Neuronal stem cell (in vitro differentiated cells): ENCODE data around the gene COX6B1.
A peak's percentile ranks its signal among the peaks of the same experiment; 100 is the strongest.

Experiments
- DNase-seq: peaks from one replicate; pipeline ENCODE4 v3.0.0-alpha.2; 2013; ENCODE audit warnings: low spot score
- H2AFZ ChIP-seq: one replicate; pipeline ENCODE4 v1.6.1; 2013; ENCODE audit warnings: mild to moderate bottlenecking, low read length, inconsistent platforms
- H2AK5ac ChIP-seq: 2 replicates; pipeline ENCODE4 v1.6.1; 2013; ENCODE audit warnings: low read depth, mild to moderate bottlenecking, inconsistent platforms, low read length, moderate library complexity, mixed read lengths
- H2BK120ac ChIP-seq: 2 replicates; pipeline ENCODE4 v1.6.1; 2013; ENCODE audit warnings: low read depth, mild to moderate bottlenecking, inconsistent platforms, low read length, moderate library complexity, mixed read lengths
- H2BK12ac ChIP-seq: one replicate; pipeline ENCODE4 v1.6.1; 2013; ENCODE audit warnings: low read length, inconsistent platforms
- H2BK15ac ChIP-seq: 2 replicates; pipeline ENCODE4 v1.6.1; 2013; ENCODE audit warnings: mild to moderate bottlenecking, low read length, inconsistent platforms, mixed read lengths
- H2BK5ac ChIP-seq: one replicate; pipeline ENCODE4 v1.6.1; 2013; ENCODE audit warnings: inconsistent platforms, mild to moderate bottlenecking, low read length, moderate library complexity
- H3K14ac ChIP-seq: one replicate; pipeline ENCODE4 v1.6.1; 2013; ENCODE audit warnings: low read length, inconsistent platforms
- H3K18ac ChIP-seq: 2 replicates; pipeline ENCODE4 v1.6.1; 2013; ENCODE audit warnings: low read length, inconsistent platforms
- H3K23ac ChIP-seq: 2 replicates; pipeline ENCODE4 v1.6.1; 2013; ENCODE audit warnings: low read depth, mild to moderate bottlenecking, mixed read lengths, low read length, inconsistent platforms; ENCODE audit not compliant: poor library complexity
- H3K27ac ChIP-seq: replicated peaks from 3 replicates; pipeline ENCODE4 v1.5.1; 2013; ENCODE audit warnings: low read length, inconsistent platforms
- H3K27me3 ChIP-seq, 3 experiments: 2 replicates each; pipeline ENCODE4 v1.6.1; 2013; ENCODE audit warnings: low read length in 3 of 3, mild to moderate bottlenecking in 2 of 3, inconsistent platforms in 1 of 3, low read depth in 1 of 3, mixed read lengths in 1 of 3, moderate library complexity in 1 of 3; ENCODE audit not compliant: control insufficient read depth in 3 of 3, insufficient read depth in 3 of 3
- H3K36me3 ChIP-seq, 2 donors: replicated peaks in 1 of 2; 2 replicates each; pipeline ENCODE4 v1.6.1; 2013; ENCODE audit warnings: low read length in 2 of 2; ENCODE audit not compliant: control insufficient read depth in 2 of 2, insufficient read depth in 2 of 2
- H3K4ac ChIP-seq: 2 replicates; pipeline ENCODE4 v1.6.1; 2013; ENCODE audit warnings: inconsistent platforms, mild to moderate bottlenecking, low read length, moderate library complexity
- H3K4me1 ChIP-seq, 2 donors: 1 replicate in 1 of 2; 2 replicates in 1 of 2; pipeline ENCODE4 v1.6.1; 2013; ENCODE audit warnings: low read length in 2 of 2, low read depth in 1 of 2; ENCODE audit not compliant: control insufficient read depth in 2 of 2, insufficient read depth in 1 of 2
- H3K4me2 ChIP-seq: one replicate; pipeline ENCODE4 v1.6.1; 2013; ENCODE audit warnings: mild to moderate bottlenecking, low read length, inconsistent platforms; ENCODE audit not compliant: insufficient read depth, poor library complexity, severe bottlenecking
- H3K4me3 ChIP-seq, 2 donors: 2 replicates each; pipeline ENCODE4 v1.5.1; 2013; ENCODE audit warnings: low read length in 2 of 2, mild to moderate bottlenecking in 2 of 2, inconsistent platforms in 1 of 2, moderate library complexity in 1 of 2
- H3K79me1 ChIP-seq: one replicate; pipeline ENCODE4 v1.6.1; 2013; ENCODE audit warnings: low read depth, mild to moderate bottlenecking, inconsistent platforms, low read length, moderate library complexity
- H3K9ac ChIP-seq: one replicate; pipeline ENCODE4 v1.6.1; 2013; ENCODE audit warnings: mild to moderate bottlenecking, low read depth, low read length, inconsistent platforms; ENCODE audit not compliant: poor library complexity
- H3K9me3 ChIP-seq, 2 donors: replicated peaks in 1 of 2; 2 replicates each; pipeline versions ENCODE3 to v1.6.1; 2013; ENCODE audit warnings: low read length in 2 of 2, mild to moderate bottlenecking in 2 of 2, inconsistent platforms in 1 of 2, low read depth in 1 of 2, mixed read lengths in 1 of 2, moderate library complexity in 1 of 2; ENCODE audit not compliant: control insufficient read depth in 2 of 2, insufficient read depth in 1 of 2
- H4K8ac ChIP-seq: one replicate; pipeline ENCODE4 v1.6.1; 2013; ENCODE audit warnings: low read depth, mild to moderate bottlenecking, inconsistent platforms, low read length, moderate library complexity
- H4K91ac ChIP-seq: one replicate; pipeline ENCODE4 v1.6.1; 2013; ENCODE audit warnings: low read length, low read depth, mild to moderate bottlenecking, inconsistent platforms; ENCODE audit not compliant: poor library complexity
- WGBS, 2 donors: extraction: QIAGEN DNeasy Blood & Tissue Kit; methylation state at CpG; one replicate each; pipeline ENCODE4 v1.1.7; 2013; ENCODE audit warnings: missing lambda C conversion rate in 2 of 2, mixed read lengths in 1 of 2; ENCODE audit not compliant: insufficient read length in 2 of 2, insufficient replicate concordance in 1 of 2; ENCODE audit errors: extremely low coverage in 2 of 2; 5-methylcytosine and 5-hydroxymethylcytosine counted together

Gene COX6B1

DNA sequence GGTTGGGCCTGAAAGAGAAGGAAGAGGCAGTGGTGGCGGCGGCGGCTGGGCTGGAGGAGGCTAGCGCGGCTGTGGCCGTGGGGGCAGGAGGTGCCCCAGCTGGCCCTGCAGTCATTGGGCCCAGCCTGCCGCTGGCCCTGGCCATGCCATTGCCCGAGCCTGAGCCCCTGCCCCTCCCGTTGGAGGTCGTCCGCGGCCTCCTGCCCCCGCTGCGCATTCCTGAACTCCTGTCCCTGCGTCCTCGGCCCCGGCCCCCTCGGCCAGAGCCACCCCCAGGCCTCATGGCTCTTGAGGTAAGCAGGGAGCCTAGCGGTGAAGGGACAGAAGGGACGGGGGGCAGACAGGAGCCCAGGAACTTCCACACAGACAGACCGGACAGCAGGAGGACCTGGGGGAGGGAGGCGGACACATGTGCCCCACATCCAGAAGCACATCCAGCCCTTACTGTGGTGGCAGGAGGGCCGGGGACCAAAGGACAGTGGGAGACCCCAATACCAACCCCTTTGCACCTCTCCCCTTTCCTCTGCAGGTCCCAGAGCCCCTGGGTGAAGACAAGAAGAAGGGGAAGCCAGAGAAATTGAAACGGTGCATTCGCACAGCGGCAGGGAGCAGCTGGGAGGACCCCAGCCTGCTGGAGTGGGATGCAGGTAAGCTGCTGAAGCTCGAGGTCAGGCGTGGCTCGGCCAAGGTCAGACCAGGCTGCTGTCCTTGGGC lies 14.2 kb upstream of the COX6B1 start:
- no peaks in the 10 kb centered on the region for H3K27me3 ChIP-seq

DNA sequence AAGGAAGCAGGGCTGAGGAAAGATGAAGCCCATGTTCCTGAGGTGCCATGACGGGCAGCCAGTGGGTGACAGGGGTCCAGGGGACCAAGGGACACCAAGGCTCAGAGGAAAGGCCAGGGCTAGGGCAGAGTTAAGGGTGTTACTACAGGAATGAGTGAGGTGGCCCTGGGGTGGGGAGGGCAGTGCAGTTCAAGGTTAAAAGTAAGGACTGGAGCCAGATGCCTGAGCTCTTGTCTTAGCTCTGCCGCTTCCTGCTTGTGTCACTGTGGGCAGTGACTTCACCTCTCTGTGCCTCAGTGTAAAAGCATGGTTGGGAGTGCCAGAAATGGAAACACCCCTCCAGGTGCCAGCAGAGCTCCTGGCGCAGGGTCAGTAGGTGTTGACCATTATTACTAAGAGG lies 11.5 kb upstream of the COX6B1 start:
- H2AFZ ChIP-seq = no peak overlapping the region

More for the DNA sequence above, 14.2 kb upstream of the COX6B1 start:
- H2BK12ac ChIP-seq = no peak overlapping the region
- H3K4me2 ChIP-seq = no peak overlapping the region
- H3K79me1 ChIP-seq = peaks cover 3% of the 10 kb centered on the region
- no peak overlapping the region for H3K4me3 ChIP-seq
- no peaks in the 10 kb centered on the region for H3K9me3 ChIP-seq
- no peak overlapping the region for H3K27ac ChIP-seq
- H2BK15ac ChIP-seq = no peak overlapping the region
- no CpG with 5 or more reads among the region's 29 CpGs for WGBS, 2 donors
- H3K4ac ChIP-seq = no peak overlapping the region
- peaks cover 5 to 6% of the 10 kb centered on the region in 2 donors for H3K4me1 ChIP-seq
- no peak overlapping the region for H3K14ac ChIP-seq
- H3K9ac ChIP-seq = peak overlapping the region; percentile 40
- DNase-seq = no peak
- peak overlapping the region; percentile 27 for H3K23ac ChIP-seq
- peaks cover 44 to 85% of the 10 kb centered on the region in 2 donors for H3K36me3 ChIP-seq
- H4K91ac ChIP-seq = no peak overlapping the region
- H2AK5ac ChIP-seq = no peak overlapping the region
- no peak overlapping the region for H2BK120ac ChIP-seq
- H3K18ac ChIP-seq = no peak overlapping the region
- H2BK5ac ChIP-seq = no peak overlapping the region
- no peak overlapping the region for H2AFZ ChIP-seq
- H4K8ac ChIP-seq = no peak overlapping the region

GRCh38 chr19:35637165-35637564 lies 11.0 kb upstream of the COX6B1 start:
- Histone ChIP-seq H3K27ac (no peak overlapping the region), H3K14ac (no peak overlapping the region), H3K36me3 (peaks cover 31 to 65% of the 10 kb centered on the region in 2 donors), H3K4me2 (no peak overlapping the region), H3K9me3 (no peaks in the 10 kb centered on the region), H3K4me3 (no peak overlapping the region), H3K23ac (peak overlapping the region; percentile 37), H3K18ac (no peak overlapping the region), H3K79me1 (no peaks in the 10 kb centered on the region), H4K91ac (no peak overlapping the region), H2BK12ac (no peak overlapping the region), H4K8ac (no peak overlapping the region), H3K27me3 (no peaks in the 10 kb centered on the region), H3K9ac (no peak overlapping the region), H2AFZ (no peak overlapping the region), H2BK120ac (no peak overlapping the region), H3K4ac (no peak overlapping the region), H3K4me1 (peaks cover 9 to 15% of the 10 kb centered on the region in 2 donors), H2AK5ac (no peak overlapping the region), H2BK5ac (no peak overlapping the region), H2BK15ac (no peak overlapping the region)
- DNase-seq = no peak
- WGBS, 2 donors = no CpG with 5 or more reads among the region's 25 CpGs

More for the DNA sequence above, 11.5 kb upstream of the COX6B1 start:
- WGBS, 2 donors = no CpG with 5 or more reads among the region's 3 CpGs
- H3K4me3 ChIP-seq = no peak overlapping the region
- peak overlapping the region; percentile 10 for H3K23ac ChIP-seq
- no peak overlapping the region for H3K14ac ChIP-seq
- no peaks in the 10 kb centered on the region for H3K9me3 ChIP-seq
- no peaks in the 10 kb centered on the region for H3K79me1 ChIP-seq
- no peak overlapping the region for H4K91ac ChIP-seq
- H2BK15ac ChIP-seq = no peak overlapping the region
- no peak overlapping the region for H2BK120ac ChIP-seq
- H2AK5ac ChIP-seq = no peak overlapping the region
- H3K27ac ChIP-seq = no peak overlapping the region
- H3K4ac ChIP-seq = no peak overlapping the region
- no peaks in the 10 kb centered on the region for H3K27me3 ChIP-seq
- no peak overlapping the region for H2BK5ac ChIP-seq
- no peak overlapping the region for H3K4me2 ChIP-seq
- H4K8ac ChIP-seq = no peak overlapping the region
- DNase-seq = no peak
- no peak overlapping the region for H3K18ac ChIP-seq
- no peak overlapping the region for H2BK12ac ChIP-seq
- H3K9ac ChIP-seq = peak overlapping the region; percentile 30
- H3K4me1 ChIP-seq = peaks cover 8 to 11% of the 10 kb centered on the region in 2 donors
- peaks cover 32 to 70% of the 10 kb centered on the region in 2 donors for H3K36me3 ChIP-seq

DNA sequence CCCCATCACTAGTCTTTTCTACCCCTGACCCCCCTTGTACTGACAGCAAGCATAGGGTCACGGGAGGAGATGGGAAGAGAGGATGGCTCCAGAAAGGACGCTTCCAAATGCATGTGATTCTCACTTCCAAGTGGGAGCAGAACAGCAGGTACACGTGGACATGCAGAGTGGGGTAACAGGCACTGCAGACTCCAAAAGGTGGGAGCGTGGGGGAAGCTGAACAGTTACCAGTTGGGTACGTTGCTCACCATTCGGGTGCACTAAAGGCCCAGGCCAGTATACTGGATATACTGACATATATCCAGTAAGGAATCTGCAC lies 8.8 kb upstream of the COX6B1 start:
- Histone ChIP-seq H3K79me1 (no peaks in the 10 kb centered on the region), H4K91ac (no peak overlapping the region), H3K4ac (no peak overlapping the region), H2BK15ac (no peak overlapping the region), H3K36me3 (peaks cover 18 to 44% of the 10 kb centered on the region in 2 donors), H3K9ac (no peak overlapping the region), H3K9me3 (no peaks in the 10 kb centered on the region), H3K27ac (peak overlapping the region; percentile 1), H2BK12ac (no peak overlapping the region), H4K8ac (no peak overlapping the region), H2BK120ac (no peak overlapping the region), H3K14ac (no peak overlapping the region), H3K27me3 (no peaks in the 10 kb centered on the region), H3K4me2 (no peak overlapping the region), H3K18ac (peak overlapping the region; percentile 6), H3K23ac (no peak overlapping the region), H3K4me3 (no peak overlapping the region), H2BK5ac (no peak overlapping the region), H2AFZ (no peak overlapping the region), H2AK5ac (peak overlapping the region; percentile 2), H3K4me1 (peaks cover 17 to 24% of the 10 kb centered on the region in 2 donors)
- DNase-seq = no peak
- no CpG with 5 or more reads among the region's 6 CpGs for WGBS, 2 donors
